IPS-18a (cell line): ENCODE results near the gene SH3TC2.

Experiments
- H3K27ac ChIP-seq: one replicate; pipeline ENCODE4 v1.5.1; 2013; ENCODE audit warnings: low read length
- H3K27me3 ChIP-seq: one replicate; pipeline ENCODE4 v1.6.1; 2013; ENCODE audit warnings: mild to moderate bottlenecking, low read length; ENCODE audit not compliant: control insufficient read depth, insufficient read depth
- H3K36me3 ChIP-seq: one replicate; pipeline ENCODE4 v1.6.1; 2013; ENCODE audit warnings: low read depth, low read length; ENCODE audit not compliant: control insufficient read depth
- H3K4me1 ChIP-seq: one replicate; pipeline ENCODE4 v1.6.1; 2013; ENCODE audit warnings: low read depth, low read length; ENCODE audit not compliant: control insufficient read depth
- H3K4me3 ChIP-seq: one replicate; pipeline ENCODE4 v1.5.1; 2013; ENCODE audit warnings: low read length
- H3K9ac ChIP-seq: one replicate; pipeline ENCODE4 v1.6.1; 2013; ENCODE audit warnings: mild to moderate bottlenecking, low read length, moderate library complexity
- H3K9me3 ChIP-seq: one replicate; pipeline ENCODE4 v1.6.1; 2013; ENCODE audit warnings: low read depth, low read length; ENCODE audit not compliant: control insufficient read depth

SH3TC2 gene

DNA sequence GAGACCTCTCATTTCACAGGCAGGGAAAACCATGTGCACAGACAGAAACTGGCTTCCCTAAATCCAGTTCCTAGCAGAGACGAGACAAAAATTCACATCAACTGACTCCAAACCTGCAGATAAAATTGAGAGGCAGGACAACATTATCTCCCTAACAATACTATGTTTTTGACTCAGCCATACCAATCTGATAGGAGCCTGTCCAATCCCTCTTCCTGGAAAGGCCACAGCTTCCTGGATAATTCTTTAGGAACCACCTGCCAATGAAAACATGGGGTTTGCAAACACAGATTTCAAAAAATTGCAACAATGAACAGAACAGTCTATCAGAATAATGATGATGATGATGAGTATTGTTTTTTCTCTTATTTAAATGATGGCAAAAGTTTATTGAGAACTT, 22.4 kb downstream of the SH3TC2 start:
- Histone ChIP-seq H3K4me3 (no peak overlapping the region), H3K9ac (no peak overlapping the region), H3K27ac (no peak overlapping the region), H3K9me3 (no peaks in the 10 kb centered on the region), H3K27me3 (no peaks in the 10 kb centered on the region), H3K4me1 (no peaks in the 10 kb centered on the region), H3K36me3 (no peaks in the 10 kb centered on the region)

DNA sequence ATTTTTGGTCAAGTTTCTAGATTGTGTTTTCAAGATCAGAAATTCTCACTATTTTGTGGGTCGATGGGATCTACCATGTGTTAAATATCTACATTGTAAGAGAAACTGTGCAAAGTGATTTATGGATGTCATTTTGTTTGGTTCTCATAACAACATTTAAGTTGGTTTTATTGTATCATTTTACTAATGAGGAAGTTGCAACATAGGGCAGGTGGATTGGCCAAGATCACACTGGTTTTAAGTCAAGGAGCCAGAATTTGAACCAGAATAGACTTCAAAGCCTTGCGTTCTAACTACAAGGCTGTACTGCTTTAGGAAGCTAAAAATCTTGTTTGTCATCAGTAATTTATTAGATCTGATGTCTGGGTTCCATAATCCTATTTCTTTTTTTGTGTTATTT, 23.4 kb downstream of the SH3TC2 start:
- no peaks in the 10 kb centered on the region for H3K9me3 ChIP-seq
- no peak overlapping the region for H3K4me3 ChIP-seq
- H3K9ac ChIP-seq, result no peak overlapping the region
- H3K4me1 ChIP-seq, result no peaks in the 10 kb centered on the region
- H3K27ac ChIP-seq, result no peak overlapping the region
- no peaks in the 10 kb centered on the region for H3K27me3 ChIP-seq
- H3K36me3 ChIP-seq, result no peaks in the 10 kb centered on the region

DNA sequence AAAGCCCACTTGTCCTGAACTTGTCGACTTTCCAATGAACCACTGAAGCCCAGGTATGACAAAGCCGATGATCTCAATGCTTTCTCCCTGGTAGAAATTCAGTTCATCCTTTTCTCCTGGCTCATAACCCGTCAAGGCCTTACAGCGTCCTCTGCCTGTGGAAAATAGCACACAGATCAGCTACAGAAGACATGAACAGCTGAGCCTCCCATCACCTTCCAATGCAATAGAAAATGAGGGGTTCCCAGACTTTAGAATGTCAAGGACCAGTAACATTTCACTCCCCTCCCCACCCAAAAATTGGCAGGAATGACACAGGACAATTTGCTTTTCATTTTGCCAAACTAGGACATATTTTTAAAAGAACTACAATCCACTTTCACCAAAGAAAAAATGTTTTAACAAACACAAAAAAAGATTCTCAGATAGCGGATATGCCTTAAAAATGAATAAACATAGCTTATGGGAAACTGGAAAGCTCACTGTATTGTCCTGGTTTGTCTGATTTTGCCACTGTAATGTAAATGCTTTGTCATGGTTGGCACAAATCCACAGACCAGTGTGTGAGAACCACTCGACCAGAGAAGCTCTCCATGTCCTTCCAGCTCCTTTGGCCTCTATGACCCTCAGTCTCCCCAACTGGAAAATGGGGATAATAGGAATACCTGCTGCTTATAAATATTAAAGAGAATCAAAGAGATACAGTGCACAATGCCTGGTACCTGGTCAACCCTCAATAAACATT, 24.4 kb downstream of the SH3TC2 start:
- Histone ChIP-seq H3K36me3 (no peaks in the 10 kb centered on the region), H3K27me3 (no peaks in the 10 kb centered on the region), H3K4me1 (no peaks in the 10 kb centered on the region), H3K9ac (no peak overlapping the region), H3K9me3 (no peaks in the 10 kb centered on the region), H3K4me3 (no peak overlapping the region), H3K27ac (no peak overlapping the region)

DNA sequence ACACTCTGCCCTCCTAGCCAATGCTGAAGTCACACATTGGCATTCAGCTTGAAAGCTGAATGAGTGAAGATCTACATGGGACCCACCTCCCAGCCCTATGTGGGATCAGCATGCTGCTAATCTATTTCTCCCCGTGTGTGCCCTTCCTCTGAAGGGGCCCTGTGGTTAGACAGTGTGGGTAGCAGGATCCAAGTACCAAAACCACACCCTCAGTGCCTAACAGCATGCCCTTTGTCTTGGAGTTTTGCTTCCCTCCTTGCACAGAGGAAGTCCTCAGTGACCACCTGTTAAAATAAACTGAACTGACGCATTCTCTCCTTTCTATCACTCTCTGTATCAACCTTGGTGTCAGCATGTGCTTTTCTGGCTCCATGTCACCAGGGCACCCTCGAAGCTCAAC, 25.0 kb downstream of the SH3TC2 start:
- no peaks in the 10 kb centered on the region for H3K9me3 ChIP-seq
- no peak overlapping the region for H3K27ac ChIP-seq
- no peaks in the 10 kb centered on the region for H3K36me3 ChIP-seq
- H3K27me3 ChIP-seq, result no peaks in the 10 kb centered on the region
- H3K9ac ChIP-seq, result no peak overlapping the region
- no peak overlapping the region for H3K4me3 ChIP-seq
- no peaks in the 10 kb centered on the region for H3K4me1 ChIP-seq

DNA sequence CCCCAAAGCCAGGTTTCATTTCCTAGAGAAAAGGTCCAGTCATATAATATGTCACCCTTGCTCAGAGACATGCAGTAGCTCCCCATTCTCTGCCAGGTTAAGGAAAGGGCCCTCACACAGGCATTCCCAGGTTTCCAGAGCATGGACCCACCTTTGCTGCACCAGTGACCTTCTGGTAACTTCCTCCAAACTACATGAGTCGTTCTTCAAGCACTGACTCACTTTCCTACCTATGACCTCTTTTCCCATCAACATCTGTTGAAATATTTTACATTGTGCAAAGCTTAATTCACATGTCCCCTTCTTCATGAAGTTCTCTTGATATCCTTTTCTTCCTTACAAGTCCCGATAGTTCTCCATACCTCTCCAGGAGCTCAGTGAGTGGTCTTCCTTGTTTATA, 25.9 kb downstream of the SH3TC2 start:
- H3K27ac ChIP-seq, result no peak overlapping the region

DNA sequence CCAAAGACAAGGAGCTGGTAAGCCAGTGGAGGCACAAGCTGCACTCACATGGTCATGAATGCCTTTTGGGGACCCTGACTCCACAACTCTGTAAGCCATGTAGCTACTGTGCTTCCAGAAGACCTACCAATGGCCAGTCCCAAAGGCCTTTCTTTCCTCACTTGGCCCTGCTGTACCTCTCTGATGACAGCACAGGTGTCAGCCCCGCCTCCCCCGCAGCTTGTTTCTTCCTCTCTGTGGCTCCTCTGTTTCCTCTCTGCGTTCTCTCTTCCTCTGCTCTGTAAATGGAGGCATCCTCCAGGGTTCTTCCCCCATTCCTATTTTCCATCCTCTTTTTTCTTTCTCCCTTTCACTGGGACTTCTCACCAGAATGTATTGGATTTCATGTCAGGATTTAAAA, 26.7 kb downstream of the SH3TC2 start:
- Histone ChIP-seq H3K9ac (no peak overlapping the region), H3K27me3 (no peaks in the 10 kb centered on the region), H3K9me3 (no peaks in the 10 kb centered on the region), H3K36me3 (no peaks in the 10 kb centered on the region), H3K4me3 (no peak overlapping the region), H3K27ac (no peak overlapping the region), H3K4me1 (no peaks in the 10 kb centered on the region)

More for the DNA sequence above, 25.9 kb downstream of the SH3TC2 start:
- H3K27me3 ChIP-seq, result no peaks in the 10 kb centered on the region
- H3K9ac ChIP-seq, result no peak overlapping the region
- H3K4me3 ChIP-seq, result no peak overlapping the region
- no peaks in the 10 kb centered on the region for H3K36me3 ChIP-seq
- H3K4me1 ChIP-seq, result no peaks in the 10 kb centered on the region
- H3K9me3 ChIP-seq, result no peaks in the 10 kb centered on the region

DNA sequence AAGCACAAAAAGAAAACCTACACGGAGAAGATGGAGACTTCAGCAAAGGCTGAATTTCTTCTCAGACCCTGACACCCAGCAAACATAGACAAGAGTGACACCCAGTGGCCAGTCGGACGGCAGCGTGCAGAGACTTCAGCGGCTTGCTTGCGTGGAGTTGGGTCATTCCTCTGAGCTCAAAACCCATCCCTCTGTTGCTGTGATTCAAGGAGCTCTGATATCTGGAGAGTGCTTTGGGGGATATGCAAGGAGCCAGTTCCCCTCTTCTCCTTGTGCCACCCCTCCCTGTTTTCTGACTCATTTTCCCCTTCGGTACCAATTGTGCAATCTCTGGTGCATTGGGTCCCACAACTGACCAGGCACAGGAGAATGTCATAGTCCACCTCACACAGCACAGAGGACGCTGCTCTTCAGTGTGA, 27.5 kb downstream of the SH3TC2 start:
- Histone ChIP-seq H3K9ac (no peak overlapping the region), H3K36me3 (no peaks in the 10 kb centered on the region), H3K27ac (no peak overlapping the region), H3K9me3 (no peaks in the 10 kb centered on the region), H3K4me1 (no peaks in the 10 kb centered on the region), H3K27me3 (no peaks in the 10 kb centered on the region), H3K4me3 (no peak overlapping the region)

DNA sequence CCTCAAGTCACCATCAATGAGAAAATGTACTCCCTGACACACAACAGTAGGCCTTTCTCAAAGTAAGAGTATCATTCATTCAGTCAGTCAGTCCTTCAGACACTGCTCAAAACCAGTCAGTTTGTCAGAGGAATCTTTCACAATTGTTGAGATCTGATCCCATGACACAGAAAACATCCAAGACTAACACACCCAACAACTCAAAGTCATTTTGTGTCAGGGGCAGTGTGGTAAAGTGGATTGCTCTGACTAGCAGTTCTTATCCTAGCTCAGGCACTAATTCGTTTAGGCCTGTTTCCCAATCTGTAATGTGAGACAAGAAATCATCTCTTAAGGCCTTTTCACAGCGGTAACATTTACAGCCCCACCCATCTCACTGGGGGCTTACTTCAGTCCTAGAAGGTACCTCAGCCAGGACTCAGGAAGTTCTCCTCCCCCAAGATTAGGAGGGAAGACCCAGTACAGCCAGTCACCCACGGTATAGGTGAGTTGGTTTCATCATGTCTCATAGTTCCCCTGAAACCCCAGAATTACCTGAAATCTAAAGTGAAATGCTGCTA, 31.9 kb downstream of the SH3TC2 start:
- H3K36me3 ChIP-seq, result no peaks in the 10 kb centered on the region
- H3K4me1 ChIP-seq, result no peaks in the 10 kb centered on the region
- H3K27ac ChIP-seq, result no peak overlapping the region
- H3K4me3 ChIP-seq, result no peak overlapping the region
- H3K9ac ChIP-seq, result no peak overlapping the region
- H3K9me3 ChIP-seq, result no peaks in the 10 kb centered on the region
- H3K27me3 ChIP-seq, result no peaks in the 10 kb centered on the region

DNA sequence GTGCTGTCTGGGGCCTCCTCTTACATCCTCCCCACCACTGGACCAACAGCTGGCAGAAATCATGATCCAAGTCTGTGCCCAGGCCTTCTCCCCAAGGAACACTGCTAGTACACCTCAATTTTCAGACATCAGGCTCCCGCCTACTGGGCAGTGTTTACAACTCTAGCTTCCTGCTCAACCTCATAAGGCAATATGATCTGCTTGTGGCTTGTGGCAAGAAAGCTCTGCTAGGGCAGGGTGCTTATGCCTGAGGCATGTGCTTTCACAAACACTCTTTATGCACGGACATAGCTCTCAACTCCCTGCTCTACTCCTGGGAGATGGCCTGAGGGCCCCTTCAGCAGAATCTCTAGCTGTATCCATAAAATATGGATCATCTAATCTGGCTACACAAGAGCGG, 32.5 kb downstream of the SH3TC2 start:
- Histone ChIP-seq H3K4me1 (no peaks in the 10 kb centered on the region), H3K9ac (no peak overlapping the region), H3K4me3 (no peak overlapping the region), H3K27ac (no peak overlapping the region), H3K36me3 (no peaks in the 10 kb centered on the region), H3K27me3 (no peaks in the 10 kb centered on the region), H3K9me3 (no peaks in the 10 kb centered on the region)

DNA sequence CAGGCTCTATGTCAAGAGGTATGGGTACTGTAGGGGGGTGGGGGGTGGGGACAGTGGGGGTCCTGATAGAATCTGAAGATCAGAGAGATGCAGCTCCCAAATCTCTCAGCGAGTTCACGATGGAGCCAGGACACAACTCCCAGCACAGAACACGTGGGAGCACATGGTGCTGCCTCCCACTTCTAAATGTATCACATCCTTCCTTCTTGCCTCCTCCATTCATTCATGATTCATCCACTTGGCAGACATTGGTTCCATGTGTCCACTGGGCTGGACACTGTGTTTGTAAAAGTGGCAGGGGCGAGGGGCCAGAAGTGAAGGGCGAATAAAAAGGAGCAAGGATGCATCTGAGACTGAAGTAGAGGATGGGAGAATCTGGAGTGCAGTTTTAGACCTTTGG, 33.9 kb downstream of the SH3TC2 start:
- Histone ChIP-seq H3K9ac (no peak overlapping the region), H3K27ac (no peak overlapping the region), H3K27me3 (no peaks in the 10 kb centered on the region), H3K4me1 (no peaks in the 10 kb centered on the region), H3K36me3 (no peaks in the 10 kb centered on the region), H3K4me3 (no peak overlapping the region), H3K9me3 (no peaks in the 10 kb centered on the region)

DNA sequence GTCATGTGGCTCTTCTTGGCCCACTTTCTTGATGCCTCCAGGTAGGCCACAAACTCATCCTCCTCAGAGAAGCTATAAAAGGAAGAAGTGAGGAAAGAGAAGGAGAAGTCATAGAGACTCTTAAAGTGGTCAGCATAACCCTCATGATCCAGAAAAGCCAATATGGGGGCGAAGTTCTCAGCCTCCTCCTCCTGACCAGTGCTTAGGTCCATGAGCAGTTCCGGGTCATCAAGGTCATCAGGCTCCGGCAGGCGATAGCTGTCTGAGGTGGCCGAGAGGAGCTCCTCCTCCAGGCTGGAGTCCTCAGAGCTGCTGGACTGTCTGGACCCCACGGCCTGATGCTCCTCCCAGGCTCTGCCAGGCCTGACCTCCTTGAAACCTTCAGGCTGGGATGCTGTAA, 34.7 kb downstream of the SH3TC2 start:
- no peaks in the 10 kb centered on the region for H3K9me3 ChIP-seq
- no peaks in the 10 kb centered on the region for H3K4me1 ChIP-seq
- no peak overlapping the region for H3K9ac ChIP-seq
- H3K27ac ChIP-seq, result no peak overlapping the region
- no peaks in the 10 kb centered on the region for H3K36me3 ChIP-seq
- no peaks in the 10 kb centered on the region for H3K27me3 ChIP-seq
- H3K4me3 ChIP-seq, result no peak overlapping the region

DNA sequence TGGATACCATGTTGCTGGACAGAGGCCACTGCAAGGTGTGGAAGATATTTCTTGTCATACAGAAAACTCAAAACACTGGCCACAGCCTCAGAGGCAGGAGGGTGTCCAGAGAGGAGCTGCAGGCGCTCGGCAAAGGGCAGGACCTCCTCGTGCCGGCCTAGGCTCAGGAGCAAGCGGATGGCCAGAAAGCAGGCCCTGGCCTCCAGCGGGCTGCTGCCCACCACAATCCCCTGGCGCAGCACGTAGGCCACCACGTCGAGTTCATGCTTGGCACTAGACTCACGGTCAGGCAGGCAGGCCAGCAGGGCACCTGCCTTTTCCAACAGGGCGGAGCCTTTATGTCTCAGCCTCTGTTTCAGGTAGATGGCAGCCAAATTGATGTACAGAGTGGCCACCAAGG, 35.2 kb downstream of the SH3TC2 start:
- Histone ChIP-seq H3K4me3 (no peak overlapping the region), H3K36me3 (no peaks in the 10 kb centered on the region), H3K27ac (no peak overlapping the region), H3K9ac (no peak overlapping the region), H3K4me1 (no peaks in the 10 kb centered on the region), H3K9me3 (no peaks in the 10 kb centered on the region), H3K27me3 (no peaks in the 10 kb centered on the region)
